PC-9 (cell line): Measurements from ENCODE around the gene TEDC1. TPM values are rescaled to one million over a fixed set of nuclear protein-coding genes. Genes with fewer than 3 reads are reported as not detected.

ENCODE experiments used
- BruUV-seq: library from RNA; stranded (reverse); fragments of 400-500 nt; replicated peaks from 2 replicates; lab custom pipeline; 2021; lab: Mats Ljungman, UMichigan
- CTCF ChIA-PET: fragments of 300-600 bp; sonication (Branson Sonifier 250); formaldehyde crosslinking; loops from one replicate; lab custom pipeline; 2022; ENCODE audit warnings: antibody characterized with exemption; lab: Charles Lee
- POLR2A ChIA-PET: fragments of 300-600 bp; sonication (Branson Sonifier 250); formaldehyde crosslinking; loops from one replicate; lab custom pipeline; 2022; ENCODE audit warnings: antibody characterized with exemption; ENCODE audit not compliant: unreplicated experiment; lab: Charles Lee
- DNase-seq, 2 experiments: peaks; one replicate each; pipeline versions ENCODE4 v3.0.0 to v3.0.0-alpha.2; 2015 to 2022; ENCODE audit warnings: mixed read lengths in 1 of 2
- H2AFZ ChIP-seq: fragments of 200-600 bp; sonication (generic); 2 replicates; pipeline ENCODE4 v1.8.1; 2017; ENCODE audit warnings: antibody characterized with exemption
- H3F3A ChIP-seq: fragments of 200-600 bp; sonication (generic); 2 replicates; pipeline ENCODE4 v1.8.1; 2017; ENCODE audit warnings: antibody characterized with exemption, mild to moderate bottlenecking, low read depth; ENCODE audit not compliant: insufficient read depth
- H3K27ac ChIP-seq: fragments of 200-600 bp; sonication (generic); 2 replicates; pipeline ENCODE4 v1.6.1; 2016; ENCODE audit warnings: mixed run types
- H3K27me3 ChIP-seq: fragments of 200-600 bp; sonication (generic); 2 replicates; pipeline ENCODE4 v1.6.1; 2016; ENCODE audit warnings: low read depth, mixed run types; ENCODE audit not compliant: insufficient read depth
- H3K36me3 ChIP-seq: fragments of 200-600 bp; sonication (generic); 2 replicates; pipeline ENCODE4 v1.6.1; 2016; ENCODE audit warnings: low read depth, mixed run types
- H3K4me1 ChIP-seq: fragments of 200-600 bp; sonication (generic); replicated peaks from 2 replicates; pipeline ENCODE4 v1.6.1; 2016; ENCODE audit warnings: mixed run types; ENCODE audit not compliant: insufficient read depth
- H3K4me2 ChIP-seq: fragments of 200-600 bp; sonication (generic); 2 replicates; pipeline ENCODE4 v1.6.1; 2017; ENCODE audit warnings: mixed run types
- H3K4me3 ChIP-seq: fragments of 200-600 bp; sonication (generic); 2 replicates; pipeline ENCODE4 v1.6.1; 2016; ENCODE audit warnings: mixed run types
- H3K79me2 ChIP-seq: fragments of 200-600 bp; sonication (generic); 2 replicates; pipeline ENCODE4 v1.6.1; 2017; ENCODE audit warnings: low read depth, mixed run types
- H3K9me2 ChIP-seq: fragments of 200-600 bp; sonication (generic); 2 replicates; pipeline ENCODE4 v1.8.1; 2017; ENCODE audit warnings: mild to moderate bottlenecking; ENCODE audit not compliant: insufficient read depth
- H3K9me3 ChIP-seq: fragments of 200-600 bp; sonication (generic); 2 replicates; pipeline ENCODE4 v1.8.1; 2016; ENCODE audit warnings: low read depth; ENCODE audit not compliant: insufficient read depth
- H4K20me1 ChIP-seq: fragments of 200-600 bp; sonication (generic); 2 replicates; pipeline ENCODE4 v1.8.1; 2017; ENCODE audit not compliant: insufficient read depth
- EZH2 ChIP-seq: fragments of 200-600 bp; sonication (generic); IDR thresholded peaks from 2 replicates; pipeline ENCODE4 v1.8.0; 2017; ENCODE audit warnings: antibody characterized with exemption, low read depth
- intact Hi-C: fragments of 100-400 bp; cut with micrococcal nuclease; formaldehyde crosslinking; loops from one replicate; pipeline ENCODE4 v1.10.0; 2022; ENCODE audit not compliant: unreplicated experiment
- total RNA-seq: library from RNA; stranded (reverse); gene quantifications from 2 replicates; pipeline ENCODE4 v1.2.3, GENCODE V29; 2021
- TF ChIP-seq, protein P1 (sequence below): fragments of 200-600 bp; sonication (generic); conservative IDR thresholded peaks from 2 replicates; pipeline ENCODE4 v1.6.1; 2017; ENCODE audit warnings: mixed run types, antibody characterized with exemption, mild to moderate bottlenecking, moderate library complexity

Gene TEDC1
- total RNA-seq, 1 experiment from 2014 or later = 21.2 TPM

DNA sequence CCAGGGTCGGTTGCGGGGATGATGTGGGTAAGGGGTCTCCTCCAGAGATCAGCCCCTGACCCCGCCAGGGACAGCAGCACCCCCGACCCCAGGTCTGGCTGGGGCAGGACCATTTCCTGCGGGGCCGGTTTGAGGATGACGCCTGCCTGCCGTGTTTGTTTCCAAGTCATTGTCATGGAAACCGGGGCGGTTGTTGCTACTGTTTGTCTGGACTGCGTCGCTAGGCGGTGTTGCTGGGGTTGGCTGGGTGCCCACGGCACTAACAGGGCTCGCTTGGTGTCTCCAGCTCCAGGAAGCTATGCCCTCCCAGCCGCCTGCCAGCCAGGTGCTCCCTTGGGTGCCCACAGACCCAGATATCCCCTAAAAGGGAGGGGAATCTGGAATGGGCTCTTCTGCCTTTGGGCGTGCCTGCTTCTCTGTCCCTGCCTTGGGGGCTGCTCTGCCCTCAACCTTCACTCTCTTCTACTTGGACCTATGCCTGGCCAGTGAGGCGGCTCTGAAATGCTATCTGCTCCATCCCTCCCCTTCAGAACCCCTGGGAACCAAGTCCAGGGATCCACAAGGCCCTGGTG lies 9.1 kb upstream of the TEDC1 start:
- no peak overlapping the region; the same call in 1 of the 2 replicates for H3K4me3 ChIP-seq
- no peaks in the 10 kb centered on the region for H3K9me3 ChIP-seq
- H3F3A ChIP-seq = peaks cover 15% of the 10 kb centered on the region
- H3K27ac ChIP-seq = peak overlapping the region; percentile 90
- ChIA-PET POLR2A (interaction anchor here (0.7 kb wide), 1 partner anchor 609 kb away, joined by 5 read pairs; no protein-coding TSS in a partner anchor), CTCF (interaction anchor here (0.8 to 1.9 kb wide), 2 partner anchors 8 to 111 kb away, joined by 3 to 13 read pairs; no protein-coding TSS in a partner anchor)
- TF ChIP-seq EZH2 = no peak
- TF ChIP-seq, protein P1, sequence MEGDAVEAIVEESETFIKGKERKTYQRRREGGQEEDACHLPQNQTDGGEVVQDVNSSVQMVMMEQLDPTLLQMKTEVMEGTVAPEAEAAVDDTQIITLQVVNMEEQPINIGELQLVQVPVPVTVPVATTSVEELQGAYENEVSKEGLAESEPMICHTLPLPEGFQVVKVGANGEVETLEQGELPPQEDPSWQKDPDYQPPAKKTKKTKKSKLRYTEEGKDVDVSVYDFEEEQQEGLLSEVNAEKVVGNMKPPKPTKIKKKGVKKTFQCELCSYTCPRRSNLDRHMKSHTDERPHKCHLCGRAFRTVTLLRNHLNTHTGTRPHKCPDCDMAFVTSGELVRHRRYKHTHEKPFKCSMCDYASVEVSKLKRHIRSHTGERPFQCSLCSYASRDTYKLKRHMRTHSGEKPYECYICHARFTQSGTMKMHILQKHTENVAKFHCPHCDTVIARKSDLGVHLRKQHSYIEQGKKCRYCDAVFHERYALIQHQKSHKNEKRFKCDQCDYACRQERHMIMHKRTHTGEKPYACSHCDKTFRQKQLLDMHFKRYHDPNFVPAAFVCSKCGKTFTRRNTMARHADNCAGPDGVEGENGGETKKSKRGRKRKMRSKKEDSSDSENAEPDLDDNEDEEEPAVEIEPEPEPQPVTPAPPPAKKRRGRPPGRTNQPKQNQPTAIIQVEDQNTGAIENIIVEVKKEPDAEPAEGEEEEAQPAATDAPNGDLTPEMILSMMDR = no peak
- peak; percentile 93 to 94 for DNase-seq
- no peaks in the 10 kb centered on the region for H3K27me3 ChIP-seq
- H4K20me1 ChIP-seq = no peaks in the 10 kb centered on the region
- H3K4me1 ChIP-seq = peaks cover 32% of the 10 kb centered on the region
- no peaks in the 10 kb centered on the region for H3K36me3 ChIP-seq
- no peak overlapping the region for H2AFZ ChIP-seq
- no TSS peak for BruUV-seq
- H3K9me2 ChIP-seq = no peaks in the 10 kb centered on the region
- intact Hi-C loops = loop anchor here (1.0 to 5.0 kb wide), 5 partner anchors 7 to 510 kb away; partner anchors contain the start of gene BRF1
- peak overlapping the region; percentile 100 for H3K4me2 ChIP-seq
- no peaks in the 10 kb centered on the region for H3K79me2 ChIP-seq

DNA sequence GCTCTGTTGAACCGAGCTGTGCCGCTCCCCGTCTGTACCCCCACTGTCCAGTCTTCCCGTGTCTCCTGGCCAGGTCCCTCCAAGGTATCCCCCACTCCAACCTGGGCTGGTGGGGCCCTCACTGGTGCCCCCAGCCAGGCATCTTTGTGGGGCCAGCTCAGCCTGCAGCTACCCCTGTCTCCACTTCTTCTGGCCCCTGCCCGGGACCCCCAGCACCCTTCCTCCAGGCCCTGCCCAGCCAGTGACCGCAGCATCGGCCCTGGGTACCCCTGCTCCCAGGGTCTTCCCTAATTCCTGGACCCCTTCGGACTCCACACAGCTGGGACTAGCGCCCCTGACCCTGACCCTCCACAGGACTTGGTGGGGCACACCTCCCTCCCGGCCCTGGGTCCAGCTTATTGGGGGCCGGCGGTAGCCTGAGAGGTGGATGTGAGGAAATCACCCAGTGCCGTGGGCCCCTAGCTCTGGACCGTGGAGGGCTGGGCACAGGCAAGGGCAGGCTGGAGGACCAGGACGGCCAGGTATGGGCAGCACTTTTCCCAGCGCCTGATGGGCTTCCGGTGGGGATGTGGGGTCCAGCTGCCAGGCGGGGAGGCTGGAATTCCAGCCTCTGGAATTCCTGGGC lies 8.4 kb upstream of the TEDC1 start:
- H3K27ac ChIP-seq = peak overlapping the region; percentile 27
- no peaks in the 10 kb centered on the region for H3K9me2 ChIP-seq
- BruUV-seq = no TSS peak
- TF ChIP-seq, protein P1 = no peak
- no peak for TF ChIP-seq EZH2
- H3K27me3 ChIP-seq = no peaks in the 10 kb centered on the region
- H3K4me1 ChIP-seq = peaks cover 37% of the 10 kb centered on the region
- intact Hi-C loops = loop anchor here (2.0 to 5.0 kb wide), 3 partner anchors 180 to 510 kb away; partner anchors contain the start of gene BRF1
- no peak for DNase-seq
- no peaks in the 10 kb centered on the region for H3K79me2 ChIP-seq
- no peak overlapping the region for H3K4me3 ChIP-seq
- H3F3A ChIP-seq = peaks cover 17% of the 10 kb centered on the region
- ChIA-PET CTCF (interaction anchor here (0.6 to 0.8 kb wide), 2 partner anchors 10 to 111 kb away, joined by 3 read pairs; no protein-coding TSS in a partner anchor), POLR2A (no interaction called here)
- no peaks in the 10 kb centered on the region for H3K9me3 ChIP-seq
- peak overlapping the region; percentile 100 for H3K4me2 ChIP-seq
- H2AFZ ChIP-seq = no peak overlapping the region
- H3K36me3 ChIP-seq = no peaks in the 10 kb centered on the region
- H4K20me1 ChIP-seq = no peaks in the 10 kb centered on the region

DNA sequence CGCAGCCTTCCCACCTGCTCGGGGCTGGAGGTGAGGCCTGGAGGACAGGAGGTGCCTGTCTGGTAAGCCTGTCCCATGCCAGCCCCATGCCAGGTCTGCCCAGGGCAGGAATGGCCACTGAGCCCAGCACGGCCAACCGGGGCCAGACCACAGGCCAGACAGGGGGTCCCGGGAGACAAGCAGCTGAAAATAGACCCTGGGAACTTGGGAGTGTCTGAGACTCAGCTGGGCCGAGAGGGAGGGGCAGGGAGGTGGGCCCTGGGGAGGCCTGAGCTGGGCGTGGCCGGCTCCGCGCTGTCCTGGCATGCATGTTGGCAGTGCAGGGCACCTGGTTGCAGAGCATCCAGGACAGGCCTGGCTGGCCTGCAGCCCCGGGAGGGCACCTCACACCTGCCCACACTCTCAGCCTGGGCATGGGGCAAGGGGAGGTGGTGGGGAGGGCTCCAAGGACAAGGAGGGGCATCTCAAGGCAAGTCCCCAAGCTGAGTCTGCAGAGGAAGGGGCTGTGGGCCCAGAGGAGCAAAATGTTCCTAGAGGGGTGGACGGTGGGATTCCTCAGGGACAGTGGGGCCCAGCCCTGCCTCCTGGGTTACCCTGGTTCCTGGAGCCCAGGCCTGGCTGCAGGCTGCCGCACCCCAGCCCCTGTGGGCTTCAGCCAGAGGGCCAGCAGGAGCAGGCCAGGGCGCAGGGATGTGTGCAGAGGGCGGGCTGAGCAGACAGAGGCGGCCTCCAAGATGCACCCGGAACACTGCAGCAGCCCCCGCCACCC lies 7.6 kb upstream of the TEDC1 start:
- intact Hi-C loops = loop anchor here (2.0 to 5.0 kb wide), 3 partner anchors 181 to 511 kb away; partner anchors contain the start of gene BRF1
- no peaks in the 10 kb centered on the region for H3K9me2 ChIP-seq
- peak in 1 of 2 experiments; percentile 64 for DNase-seq
- H2AFZ ChIP-seq = no peak overlapping the region
- no peak overlapping the region for H3K27ac ChIP-seq
- POLR2A ChIA-PET = interaction anchor here (0.6 kb wide), 1 partner anchor 1527 kb away, joined by 3 read pairs; no protein-coding TSS in a partner anchor
- no peak for TF ChIP-seq EZH2
- TF ChIP-seq, protein P1 = no peak
- H3K4me2 ChIP-seq = no peak overlapping the region
- H3K4me3 ChIP-seq = no peak overlapping the region
- CTCF ChIA-PET = interaction anchor here (0.6 kb wide), 1 partner anchor 9 kb away, joined by 3 read pairs; no protein-coding TSS in a partner anchor
- H3F3A ChIP-seq = peaks cover 21% of the 10 kb centered on the region
- no peaks in the 10 kb centered on the region for H3K36me3 ChIP-seq
- no peaks in the 10 kb centered on the region for H3K9me3 ChIP-seq
- peaks cover 45% of the 10 kb centered on the region for H3K4me1 ChIP-seq
- BruUV-seq = no TSS peak
- no peaks in the 10 kb centered on the region for H4K20me1 ChIP-seq
- H3K79me2 ChIP-seq = no peaks in the 10 kb centered on the region
- no peaks in the 10 kb centered on the region for H3K27me3 ChIP-seq
